GM12892 (cell line): ENCODE measurements around the gene SOBP.

Source experiments
- POLR2A ChIP-seq: IDR thresholded peaks from 2 replicates; pipeline ENCODE4 v1.6.1; 2011; ENCODE audit warnings: low read depth, low read length, control low read depth
- POLR2AphosphoS5 ChIP-seq: IDR thresholded peaks from 2 replicates; pipeline ENCODE4 v1.6.1; 2011; ENCODE audit warnings: low read depth, low read length, control low read depth

GRCh38 chr6:107607116-107607515 is 117.2 kb downstream of the SOBP start:
- no peak for TF ChIP-seq POLR2A
- TF ChIP-seq POLR2AphosphoS5 = no peak
